Neuron (in vitro differentiated cells): ENCODE measurements around the gene SLC35E1.

ENCODE experiments used
- H2AFZ ChIP-seq: one replicate; pipeline ENCODE4 v1.6.1; 2013; ENCODE audit warnings: low read depth, mild to moderate bottlenecking, inconsistent platforms, low read length, moderate library complexity
- H3K27me3 ChIP-seq: one replicate; pipeline ENCODE4 v1.6.1; 2013; ENCODE audit warnings: low read length; ENCODE audit not compliant: insufficient read depth
- H3K36me3 ChIP-seq: one replicate; pipeline ENCODE4 v1.6.1; 2013; ENCODE audit warnings: low read length; ENCODE audit not compliant: insufficient read depth
- H3K4me1 ChIP-seq: one replicate; pipeline ENCODE4 v1.6.1; 2013; ENCODE audit warnings: low read length; ENCODE audit not compliant: insufficient read depth
- H3K4me3 ChIP-seq: 2 replicates; pipeline ENCODE4 v1.5.1; 2013; ENCODE audit warnings: mild to moderate bottlenecking, low read length, moderate library complexity
- H3K9me3 ChIP-seq: one replicate; pipeline ENCODE4 v1.6.1; 2013; ENCODE audit warnings: low read length

Gene SLC35E1

DNA sequence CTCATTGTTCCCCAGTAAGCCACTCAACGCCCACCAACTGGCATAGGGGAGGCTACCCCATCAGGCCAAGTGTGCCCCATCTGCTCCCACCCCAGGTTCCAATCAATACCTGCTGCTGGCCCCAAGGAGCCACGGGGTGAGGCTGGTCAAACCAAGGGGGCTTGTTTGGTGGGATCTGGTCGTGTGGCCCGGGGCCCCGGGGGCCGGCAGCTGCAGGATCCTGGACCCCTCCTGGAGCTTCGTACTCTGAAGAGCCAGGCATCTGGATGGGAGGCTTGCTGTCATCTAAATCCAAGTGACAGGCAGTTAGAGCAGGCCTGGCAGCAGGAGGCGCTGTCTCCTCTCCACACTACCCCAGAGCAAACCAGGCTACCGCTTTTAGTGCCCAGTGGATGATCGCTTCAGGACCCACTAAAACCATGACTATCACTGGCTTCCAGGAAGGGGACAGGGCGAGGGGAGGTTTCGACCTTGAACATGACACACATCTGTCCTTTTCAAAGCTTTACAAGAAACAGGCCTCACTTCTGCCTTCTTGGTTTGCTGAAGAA lies 44.2 kb downstream of the SLC35E1 start:
- Histone ChIP-seq H3K4me3 (no peak overlapping the region), H3K4me1 (no peaks in the 10 kb centered on the region), H3K36me3 (peaks cover 93% of the 10 kb centered on the region), H3K27me3 (no peaks in the 10 kb centered on the region), H3K9me3 (no peaks in the 10 kb centered on the region), H2AFZ (no peak overlapping the region)

DNA sequence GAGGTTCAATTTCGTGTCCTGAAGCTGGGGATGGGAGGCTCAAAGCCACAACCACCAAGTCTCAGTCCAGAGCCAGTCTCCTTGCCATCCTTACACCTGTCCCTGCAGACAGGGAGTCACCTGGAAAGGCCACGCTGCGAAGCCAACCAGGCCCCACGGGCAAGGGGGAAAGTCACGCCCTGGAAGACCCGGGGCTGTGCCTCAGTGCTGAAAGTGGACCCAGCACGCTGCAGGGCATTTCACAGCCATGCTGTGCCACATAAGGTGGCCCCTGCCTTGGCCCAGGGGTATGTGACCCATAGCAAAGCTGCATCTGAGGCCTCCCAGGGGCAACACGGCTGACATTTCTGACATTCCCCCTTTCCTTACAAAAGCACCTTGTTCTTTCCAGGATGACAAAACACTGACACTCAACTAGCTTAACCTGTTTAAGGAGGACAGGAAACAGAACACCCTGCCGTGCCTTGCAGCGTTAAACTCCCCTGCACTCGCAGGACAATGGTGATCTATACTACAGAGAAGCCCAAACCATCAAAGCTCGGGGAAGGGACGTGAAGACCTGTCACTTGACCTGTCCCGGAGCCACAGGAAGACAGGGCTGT lies 44.8 kb downstream of the SLC35E1 start:
- no peaks in the 10 kb centered on the region for H3K27me3 ChIP-seq
- no peak overlapping the region for H2AFZ ChIP-seq
- H3K4me3 ChIP-seq, result no peak overlapping the region
- no peaks in the 10 kb centered on the region for H3K4me1 ChIP-seq
- no peaks in the 10 kb centered on the region for H3K9me3 ChIP-seq
- peaks cover 93% of the 10 kb centered on the region for H3K36me3 ChIP-seq

DNA sequence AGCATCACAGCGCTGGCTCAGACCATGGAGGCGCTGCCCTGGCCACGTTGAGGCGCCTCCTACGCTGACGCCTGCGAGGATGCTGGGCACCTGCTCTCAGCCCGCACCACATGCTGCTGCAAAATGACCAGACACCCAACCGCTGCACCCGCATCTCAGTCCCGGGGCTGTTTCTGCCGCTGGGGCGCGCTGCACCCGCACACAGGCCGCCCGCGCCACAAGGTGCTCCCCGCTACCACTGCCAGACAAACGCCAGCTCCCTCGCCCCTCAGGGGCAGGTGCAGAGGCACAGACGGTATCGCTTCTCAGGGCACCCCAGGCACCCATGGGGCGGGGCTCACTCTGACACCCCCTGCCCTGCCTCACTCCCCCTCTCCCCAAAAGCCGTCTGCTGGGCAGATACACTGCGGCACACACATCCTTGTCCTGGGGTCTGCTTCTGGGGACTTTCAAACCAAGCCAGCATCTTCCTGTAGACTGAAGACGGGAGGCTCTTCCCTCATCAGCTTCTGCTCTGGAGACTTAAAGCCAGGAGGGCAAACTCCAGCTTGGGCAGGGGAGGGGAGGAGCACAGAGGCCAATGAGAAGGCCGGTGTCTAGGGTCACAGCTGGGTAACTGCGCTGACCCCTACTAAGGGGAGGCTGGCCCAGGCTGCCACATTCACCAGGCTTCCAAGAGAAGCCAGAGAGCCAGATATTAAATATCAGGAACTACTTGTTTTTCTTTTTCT lies 46.3 kb downstream of the SLC35E1 start:
- Histone ChIP-seq H3K9me3 (no peaks in the 10 kb centered on the region), H3K4me1 (no peaks in the 10 kb centered on the region), H2AFZ (no peak overlapping the region), H3K4me3 (no peak overlapping the region), H3K36me3 (peaks cover 89% of the 10 kb centered on the region), H3K27me3 (no peaks in the 10 kb centered on the region)

GRCh38 chr19:16524991-16525734 lies 47.1 kb downstream of the SLC35E1 start:
- H3K4me3 ChIP-seq, result no peak overlapping the region
- H3K36me3 ChIP-seq, result peaks cover 89% of the 10 kb centered on the region
- H3K9me3 ChIP-seq, result no peaks in the 10 kb centered on the region
- no peaks in the 10 kb centered on the region for H3K27me3 ChIP-seq
- H3K4me1 ChIP-seq, result no peaks in the 10 kb centered on the region
- H2AFZ ChIP-seq, result no peak overlapping the region

DNA sequence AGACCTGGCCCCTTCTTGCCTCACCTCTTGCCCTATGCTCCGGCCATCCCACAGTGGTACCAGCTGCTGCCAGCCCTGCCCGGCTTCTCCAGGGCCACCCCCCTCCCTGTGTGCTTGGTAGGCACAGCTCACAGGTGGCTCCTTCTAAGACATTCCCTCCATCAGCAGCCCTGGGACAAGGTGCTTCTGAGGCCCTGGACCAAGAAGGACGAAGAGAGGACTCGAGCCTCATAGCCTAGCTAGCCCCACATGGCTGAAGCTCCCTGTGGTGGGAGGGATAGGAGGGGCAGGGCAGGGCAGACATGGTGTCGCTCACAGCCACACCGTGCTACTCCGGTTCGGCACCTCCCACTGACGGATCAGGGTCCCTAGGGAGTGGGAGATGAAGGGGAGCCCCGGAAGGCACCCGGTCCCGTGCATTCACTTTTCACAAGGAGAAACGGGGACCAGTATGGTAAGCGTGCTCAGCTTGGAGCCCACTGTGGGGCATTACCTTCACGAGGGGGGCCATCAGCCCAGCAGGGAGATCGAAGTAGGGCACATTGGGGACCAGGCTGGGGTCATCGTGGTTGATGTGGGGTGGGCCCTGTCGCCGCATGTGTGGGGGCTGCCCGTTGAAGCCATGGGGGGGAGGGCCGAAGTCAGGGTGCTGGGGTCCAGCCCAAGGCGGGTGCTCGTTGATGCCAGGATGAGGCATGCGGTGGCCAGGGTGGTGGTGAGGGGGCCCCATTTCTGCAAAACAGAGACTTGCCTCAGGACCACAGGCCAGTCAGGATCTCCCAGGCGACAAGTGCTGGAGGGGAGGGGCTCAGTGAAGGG lies 49.4 kb downstream of the SLC35E1 start:
- no peaks in the 10 kb centered on the region for H3K4me1 ChIP-seq
- H3K27me3 ChIP-seq, result no peaks in the 10 kb centered on the region
- no peak overlapping the region for H2AFZ ChIP-seq
- H3K9me3 ChIP-seq, result no peaks in the 10 kb centered on the region
- no peak overlapping the region for H3K4me3 ChIP-seq
- H3K36me3 ChIP-seq, result peaks cover 90% of the 10 kb centered on the region

- Histone ChIP-seq H3K27me3 (no peaks in the 10 kb centered on the region), H3K9me3 (no peaks in the 10 kb centered on the region), H3K4me3 (no peak overlapping the region), H3K4me1 (no peaks in the 10 kb centered on the region), H2AFZ (no peak overlapping the region), H3K36me3 (peaks cover 89% of the 10 kb centered on the region)
Measured at GRCh38 chr19:16521715-16522289, 50.4 kb downstream of the SLC35E1 start.

DNA sequence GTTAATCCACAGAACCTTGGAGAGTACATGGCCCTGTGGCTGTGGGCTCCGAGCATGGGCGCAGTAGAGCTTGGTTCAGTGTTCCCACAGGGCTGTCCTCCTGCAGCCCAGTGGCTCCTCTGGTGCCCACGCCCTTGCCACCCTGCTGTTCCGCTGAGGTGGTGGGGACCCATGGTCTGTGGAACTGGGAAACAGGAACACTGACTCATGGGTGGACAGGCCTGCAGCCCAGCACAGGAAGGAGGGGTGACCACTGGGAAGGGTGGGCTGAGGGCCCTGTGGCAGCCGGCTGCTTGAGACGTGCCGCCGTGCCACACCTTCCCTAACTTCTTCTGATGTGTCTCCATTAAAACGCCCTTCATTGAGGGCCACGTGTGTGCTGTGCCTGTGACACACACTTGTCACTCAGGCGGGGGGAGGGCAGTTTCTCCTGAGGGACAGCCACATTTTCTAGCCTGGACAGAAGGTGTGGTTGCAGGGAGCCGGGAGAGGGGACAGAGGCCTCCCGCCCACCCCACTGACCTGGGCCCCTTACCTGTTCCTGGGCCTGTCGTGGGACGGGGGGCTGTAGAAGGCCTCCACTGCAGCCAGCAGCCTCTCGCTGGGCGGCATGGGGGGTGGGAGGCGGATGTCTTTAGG lies 51.1 kb downstream of the SLC35E1 start:
- Histone ChIP-seq H3K9me3 (no peaks in the 10 kb centered on the region), H2AFZ (no peak overlapping the region), H3K36me3 (peaks cover 90% of the 10 kb centered on the region), H3K27me3 (no peaks in the 10 kb centered on the region), H3K4me1 (no peaks in the 10 kb centered on the region), H3K4me3 (no peak overlapping the region)

DNA sequence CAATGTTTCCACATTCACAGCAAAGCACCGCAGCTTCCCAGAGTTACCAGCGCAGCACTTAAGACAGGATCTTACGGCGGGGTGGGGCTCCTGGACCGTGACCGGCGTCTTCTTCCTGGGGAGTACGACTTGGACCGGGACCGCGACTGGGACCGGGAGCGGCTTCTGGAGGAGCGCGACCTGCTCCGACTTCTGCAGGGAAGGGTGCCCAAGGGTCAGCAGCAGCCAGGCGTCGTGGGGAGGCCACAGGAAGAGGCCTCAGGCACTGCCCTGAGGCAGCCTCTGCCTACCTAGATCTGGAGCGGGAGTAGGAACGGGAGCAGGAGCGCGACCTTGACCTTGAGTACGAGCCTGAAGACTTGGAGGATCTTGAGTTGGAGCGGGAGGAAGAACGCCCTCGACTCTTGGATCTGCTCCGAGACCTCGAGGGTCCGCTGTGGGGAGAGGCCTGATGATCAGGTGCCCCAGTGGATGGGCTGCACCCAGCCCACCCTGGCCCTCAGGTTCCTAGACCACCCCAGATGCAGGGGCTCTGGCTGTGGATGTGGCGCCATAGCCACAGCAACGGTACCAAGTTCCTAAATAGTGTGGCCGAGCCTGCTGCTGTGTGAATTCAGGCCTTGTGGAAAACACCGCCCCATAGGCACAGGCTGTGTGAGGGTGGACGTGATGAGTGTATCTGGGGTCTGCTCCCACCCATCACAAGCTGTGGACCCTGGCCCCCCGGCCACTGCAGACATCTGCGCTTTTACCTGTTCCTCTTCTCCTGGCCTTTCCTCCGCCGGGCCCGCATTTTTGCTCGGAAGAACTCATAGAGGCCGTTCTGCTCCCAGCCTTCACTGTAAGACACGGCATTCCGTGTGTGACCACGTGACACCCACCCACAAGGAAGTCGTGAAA lies 51.9 kb downstream of the SLC35E1 start:
- no peaks in the 10 kb centered on the region for H3K9me3 ChIP-seq
- no peaks in the 10 kb centered on the region for H3K27me3 ChIP-seq
- no peak overlapping the region for H3K4me3 ChIP-seq
- H3K4me1 ChIP-seq, result no peaks in the 10 kb centered on the region
- peaks cover 83% of the 10 kb centered on the region for H3K36me3 ChIP-seq
- H2AFZ ChIP-seq, result no peak overlapping the region

DNA sequence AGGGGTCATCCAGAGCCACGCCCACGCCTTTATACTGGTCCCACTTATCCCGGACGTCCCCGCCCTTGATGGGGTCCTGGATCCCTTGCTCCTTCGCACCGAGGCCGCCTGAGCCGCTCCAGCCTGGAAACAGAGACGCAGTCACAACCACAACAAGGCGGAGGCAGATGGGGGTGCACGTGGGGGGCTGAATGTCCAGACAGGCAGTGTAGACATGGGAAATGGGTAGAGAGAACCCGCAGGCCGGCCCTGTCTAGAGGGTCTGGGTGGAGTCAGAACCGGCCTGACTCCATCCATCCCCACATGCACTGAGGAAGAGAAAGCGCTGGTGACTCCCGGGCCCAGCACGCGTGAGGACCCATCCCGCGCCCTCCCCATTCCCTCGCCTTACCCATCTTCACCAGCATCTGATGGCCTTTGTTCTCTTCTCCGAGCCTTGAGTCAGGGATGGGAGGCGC lies 53.0 kb downstream of the SLC35E1 start:
- Histone ChIP-seq H3K9me3 (no peaks in the 10 kb centered on the region), H3K36me3 (peaks cover 83% of the 10 kb centered on the region), H3K4me3 (no peak overlapping the region), H3K27me3 (no peaks in the 10 kb centered on the region), H2AFZ (no peak overlapping the region), H3K4me1 (no peaks in the 10 kb centered on the region)

- Histone ChIP-seq H3K4me1 (no peaks in the 10 kb centered on the region), H2AFZ (no peak overlapping the region), H3K4me3 (no peak overlapping the region), H3K9me3 (no peaks in the 10 kb centered on the region), H3K27me3 (no peaks in the 10 kb centered on the region), H3K36me3 (peaks cover 78% of the 10 kb centered on the region)
Measured at GRCh38 chr19:16518483-16519229, 53.6 kb downstream of the SLC35E1 start.

GRCh38 chr19:16518061-16518460 lies 54.2 kb downstream of the SLC35E1 start:
- H3K4me3 ChIP-seq, result no peak overlapping the region
- H3K36me3 ChIP-seq, result peaks cover 74% of the 10 kb centered on the region
- no peaks in the 10 kb centered on the region for H3K27me3 ChIP-seq
- H2AFZ ChIP-seq, result no peak overlapping the region
- H3K9me3 ChIP-seq, result no peaks in the 10 kb centered on the region
- no peaks in the 10 kb centered on the region for H3K4me1 ChIP-seq
